ENCODE measurements around the gene KLF2. TPM values are rescaled to one million over a fixed set of nuclear protein-coding genes. Genes with fewer than 3 reads are reported as not detected.
"Not testable (repeated sequence)": the region's sequence is repeated elsewhere in the genome, so short reads cannot be mapped to it uniquely, and the experiment has no call there.

KLF2 gene
- total RNA-seq, 1 donor from 2014 or later = 2.7 TPM

GRCh38 chr19:16295057-16295456 lies 29.6 kb upstream of the KLF2 start:
- no peak overlapping the region for H3K4me3 Mint-ChIP-seq (ENCODE audit: low read depth)
- peaks cover 6% of the 10 kb centered on the region for H3K27me3 Mint-ChIP-seq (ENCODE audit: low read depth)
- intact Hi-C loops (cut with micrococcal nuclease) = no loop called here
- H3K36me3 Mint-ChIP-seq (ENCODE audit: low read depth) = no peaks in the 10 kb centered on the region
- H3K27ac Mint-ChIP-seq = no peak overlapping the region
- no peak for DNase-seq (ENCODE audit: low spot score)
- peaks cover 2% of the 10 kb centered on the region for H3K4me1 Mint-ChIP-seq (ENCODE audit: low read depth)
- no peaks in the 10 kb centered on the region for H3K9me3 Mint-ChIP-seq

- H3K27ac Mint-ChIP-seq = no peak overlapping the region
- no peak for DNase-seq (ENCODE audit: low spot score)
- H3K36me3 Mint-ChIP-seq (ENCODE audit: low read depth) = no peaks in the 10 kb centered on the region
- no peak overlapping the region for H3K4me3 Mint-ChIP-seq (ENCODE audit: low read depth)
- no peaks in the 10 kb centered on the region for H3K4me1 Mint-ChIP-seq (ENCODE audit: low read depth)
- intact Hi-C loops (cut with micrococcal nuclease) = no loop called here
- peaks cover 4% of the 10 kb centered on the region for H3K27me3 Mint-ChIP-seq (ENCODE audit: low read depth)
- H3K9me3 Mint-ChIP-seq = no peaks in the 10 kb centered on the region
These were observed 27.9 kb upstream of the KLF2 start for GRCh38 chr19:16296713-16297112.

- H3K27me3 Mint-ChIP-seq (ENCODE audit: low read depth) = peaks cover 4% of the 10 kb centered on the region
- intact Hi-C loops (cut with micrococcal nuclease) = no loop called here
- no peak for DNase-seq (ENCODE audit: low spot score)
- no peaks in the 10 kb centered on the region for H3K36me3 Mint-ChIP-seq (ENCODE audit: low read depth)
- no peak overlapping the region for H3K27ac Mint-ChIP-seq
- no peak overlapping the region for H3K4me3 Mint-ChIP-seq (ENCODE audit: low read depth)
- no peaks in the 10 kb centered on the region for H3K4me1 Mint-ChIP-seq (ENCODE audit: low read depth)
- H3K9me3 Mint-ChIP-seq = no peaks in the 10 kb centered on the region
These were observed 26.9 kb upstream of the KLF2 start for GRCh38 chr19:16297575-16298178.

- DNase-seq (ENCODE audit: low spot score) = no peak
- H3K9me3 Mint-ChIP-seq = no peaks in the 10 kb centered on the region
- H3K36me3 Mint-ChIP-seq (ENCODE audit: low read depth) = no peaks in the 10 kb centered on the region
- H3K4me3 Mint-ChIP-seq (ENCODE audit: low read depth) = no peak overlapping the region
- no peaks in the 10 kb centered on the region for H3K4me1 Mint-ChIP-seq (ENCODE audit: low read depth)
- no peak overlapping the region for H3K27ac Mint-ChIP-seq
- peaks cover 2% of the 10 kb centered on the region for H3K27me3 Mint-ChIP-seq (ENCODE audit: low read depth)
- intact Hi-C loops (cut with micrococcal nuclease) = no loop called here
These were observed 26.3 kb upstream of the KLF2 start for GRCh38 chr19:16298334-16298733.

DNA sequence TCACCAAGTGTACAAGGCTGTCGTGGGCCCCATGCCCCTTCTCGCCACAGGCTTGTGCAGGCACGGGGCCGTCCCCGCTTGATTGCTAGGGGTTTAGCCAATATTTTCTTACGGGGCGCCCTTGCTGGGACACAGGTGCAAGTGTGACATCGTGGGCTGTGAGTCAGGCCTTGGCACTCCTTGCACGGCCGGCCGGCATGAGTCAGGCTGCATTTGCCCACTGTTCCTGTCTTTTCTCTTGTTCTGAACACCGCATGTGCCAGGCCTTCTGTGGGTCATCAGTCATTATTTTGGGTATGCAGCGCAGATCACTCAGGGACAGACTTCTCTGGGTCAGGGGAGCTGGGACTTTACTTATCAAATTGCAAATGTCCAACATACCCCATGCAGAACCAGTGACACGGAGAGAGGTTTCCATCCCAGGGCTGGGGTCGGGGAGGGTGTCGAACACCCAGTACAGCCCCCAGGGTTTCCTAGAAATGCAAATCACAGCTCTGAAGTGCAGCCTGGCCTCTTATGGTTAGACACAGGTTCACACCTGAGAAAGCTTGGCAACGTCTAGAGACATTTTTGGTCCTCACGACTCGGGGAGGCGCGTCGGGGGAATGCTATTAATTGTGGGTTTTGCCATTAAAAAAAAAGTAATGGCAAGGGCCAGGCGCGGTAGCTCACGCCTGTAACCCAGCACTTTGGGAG lies 22.5 kb upstream of the KLF2 start:
- intact Hi-C loops (cut with micrococcal nuclease) = no loop called here
- Mint-ChIP-seq H3K36me3 (ENCODE audit: low read depth) (no peaks in the 10 kb centered on the region), H3K27ac (no peak overlapping the region), H3K9me3 (no peaks in the 10 kb centered on the region), H3K4me1 (ENCODE audit: low read depth) (no peaks in the 10 kb centered on the region), H3K4me3 (ENCODE audit: low read depth) (no peak overlapping the region), H3K27me3 (ENCODE audit: low read depth) (peaks cover 4% of the 10 kb centered on the region)
- DNase-seq (ENCODE audit: low spot score) = no peak

- H3K27ac Mint-ChIP-seq = no peak overlapping the region
- DNase-seq (ENCODE audit: low spot score) = no peak
- no peaks in the 10 kb centered on the region for H3K36me3 Mint-ChIP-seq (ENCODE audit: low read depth)
- no peaks in the 10 kb centered on the region for H3K4me1 Mint-ChIP-seq (ENCODE audit: low read depth)
- peaks cover 9% of the 10 kb centered on the region for H3K27me3 Mint-ChIP-seq (ENCODE audit: low read depth)
- no peaks in the 10 kb centered on the region for H3K9me3 Mint-ChIP-seq
- no peak overlapping the region for H3K4me3 Mint-ChIP-seq (ENCODE audit: low read depth)
- intact Hi-C loops (cut with micrococcal nuclease) = no loop called here
These were observed 20.9 kb upstream of the KLF2 start for GRCh38 chr19:16303755-16304154.

- H3K27ac Mint-ChIP-seq; DNase-seq (ENCODE audit: low spot score); H3K4me3 Mint-ChIP-seq (ENCODE audit: low read depth); H3K9me3 Mint-ChIP-seq; H3K36me3 Mint-ChIP-seq (ENCODE audit: low read depth); H3K4me1 Mint-ChIP-seq (ENCODE audit: low read depth); H3K27me3 Mint-ChIP-seq (ENCODE audit: low read depth); intact Hi-C loops (cut with micrococcal nuclease): not testable (repeated sequence)
These were observed 20.1 kb upstream of the KLF2 start for GRCh38 chr19:16304511-16304910.

DNA sequence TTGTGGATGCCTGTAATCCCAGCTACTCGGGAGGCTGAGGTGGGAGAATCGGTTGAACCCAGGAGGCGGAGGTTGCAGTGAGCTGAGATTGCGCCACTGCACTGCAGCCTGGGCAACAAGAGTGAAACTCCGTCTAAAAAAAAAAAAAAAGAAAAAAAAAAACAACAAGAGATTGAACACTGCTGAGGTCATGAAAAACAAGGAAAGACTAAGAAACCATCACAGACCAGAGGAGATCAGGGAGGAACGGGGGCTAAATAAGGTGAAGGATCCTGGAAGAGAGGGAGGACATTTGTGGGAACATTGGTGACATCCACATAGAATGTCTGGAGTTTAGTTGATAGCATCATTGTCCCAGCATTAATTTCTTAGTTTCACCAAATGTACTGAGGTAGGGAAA lies 19.6 kb upstream of the KLF2 start:
- H3K9me3 Mint-ChIP-seq; H3K4me3 Mint-ChIP-seq (ENCODE audit: low read depth); DNase-seq (ENCODE audit: low spot score); H3K4me1 Mint-ChIP-seq (ENCODE audit: low read depth); H3K36me3 Mint-ChIP-seq (ENCODE audit: low read depth); H3K27ac Mint-ChIP-seq; intact Hi-C loops (cut with micrococcal nuclease): not testable (repeated sequence)
- peaks cover 12% of the 10 kb centered on the region for H3K27me3 Mint-ChIP-seq (ENCODE audit: low read depth)

DNA sequence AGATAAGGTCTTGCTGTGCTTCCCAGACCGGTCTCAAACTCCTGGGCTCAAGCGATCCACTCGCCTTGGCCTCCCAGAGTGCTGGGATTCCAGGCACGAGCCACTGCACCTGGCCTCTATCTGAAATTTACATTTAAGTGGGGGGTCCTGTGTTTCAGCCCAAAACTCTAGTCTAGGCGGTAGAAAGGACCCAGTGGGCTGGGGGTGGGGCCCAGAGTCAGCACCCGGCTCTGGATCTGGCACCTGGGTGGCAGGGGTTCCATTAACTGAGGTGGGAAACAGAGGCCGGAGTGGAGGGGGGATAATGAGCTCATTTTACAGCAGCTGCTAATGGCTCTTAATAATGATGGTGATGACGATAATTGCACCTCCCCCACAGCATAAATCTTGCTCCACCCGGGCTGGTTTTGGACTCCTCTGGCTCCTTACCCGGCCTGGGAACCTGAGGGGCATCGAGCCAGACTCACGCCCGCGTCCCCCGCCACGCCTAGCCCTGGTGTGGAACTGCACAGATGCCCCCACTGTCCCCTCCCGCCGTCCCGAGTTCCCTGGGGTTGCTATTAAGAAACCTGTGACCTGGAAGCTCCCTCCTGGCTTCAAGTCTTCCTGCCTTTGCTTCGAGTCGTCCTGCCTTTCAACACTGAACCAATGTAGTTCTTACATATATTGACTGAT lies 17.8 kb upstream of the KLF2 start:
- Mint-ChIP-seq H3K27me3 (ENCODE audit: low read depth) (peaks cover 12% of the 10 kb centered on the region), H3K27ac (no peak overlapping the region), H3K4me1 (ENCODE audit: low read depth) (no peaks in the 10 kb centered on the region), H3K36me3 (ENCODE audit: low read depth) (no peaks in the 10 kb centered on the region), H3K4me3 (ENCODE audit: low read depth) (no peak overlapping the region), H3K9me3 (no peaks in the 10 kb centered on the region)
- intact Hi-C loops (cut with micrococcal nuclease) = no loop called here
- no peak for DNase-seq (ENCODE audit: low spot score)

DNA sequence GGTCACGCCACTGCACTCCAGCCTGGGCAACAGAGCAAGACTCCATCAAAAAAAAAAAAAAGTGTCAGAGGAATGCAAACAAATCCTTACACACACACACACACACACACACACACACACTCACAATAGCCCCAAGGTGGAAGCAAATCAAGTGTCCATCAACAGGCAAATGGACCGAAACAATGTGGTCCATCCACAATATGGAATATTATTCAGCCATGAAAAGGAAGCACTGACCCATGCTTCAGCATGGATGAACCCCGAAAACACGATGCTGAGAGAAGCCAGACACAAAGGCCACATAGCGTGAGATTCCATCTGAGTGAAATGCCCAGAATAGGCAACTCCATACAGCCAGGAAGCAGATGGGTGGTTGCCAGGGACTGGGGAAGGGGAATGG lies 16.5 kb upstream of the KLF2 start:
- Mint-ChIP-seq H3K36me3 (ENCODE audit: low read depth) (no peaks in the 10 kb centered on the region), H3K27ac (no peak overlapping the region), H3K4me1 (ENCODE audit: low read depth) (no peaks in the 10 kb centered on the region), H3K27me3 (ENCODE audit: low read depth) (peaks cover 19% of the 10 kb centered on the region), H3K9me3 (no peaks in the 10 kb centered on the region), H3K4me3 (ENCODE audit: low read depth) (no peak overlapping the region)
- no peak for DNase-seq (ENCODE audit: low spot score)
- intact Hi-C loops (cut with micrococcal nuclease) = no loop called here

DNA sequence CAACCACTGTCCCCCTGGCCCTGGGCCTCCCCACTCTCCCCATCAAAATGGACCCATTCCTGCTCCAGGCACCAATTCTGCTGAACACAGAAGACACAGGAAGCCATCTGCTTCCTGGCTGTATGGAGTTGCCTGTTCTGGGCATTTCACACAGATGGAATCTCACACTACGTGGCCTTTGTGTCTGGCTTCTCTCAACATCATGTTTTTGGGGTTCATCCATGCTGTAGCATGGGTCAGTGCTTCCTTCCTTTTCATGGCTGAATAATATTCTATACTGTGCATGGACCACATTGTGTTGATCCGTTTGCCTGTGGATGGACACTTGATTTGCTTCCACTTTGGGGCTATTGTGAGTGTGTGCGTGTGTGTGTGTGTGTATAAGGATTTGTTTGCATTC lies 15.0 kb upstream of the KLF2 start:
- DNase-seq (ENCODE audit: low spot score) = no peak
- intact Hi-C loops (cut with micrococcal nuclease) = no loop called here
- H3K4me3 Mint-ChIP-seq (ENCODE audit: low read depth) = no peak overlapping the region
- no peaks in the 10 kb centered on the region for H3K36me3 Mint-ChIP-seq (ENCODE audit: low read depth)
- H3K27me3 Mint-ChIP-seq (ENCODE audit: low read depth) = peaks cover 22% of the 10 kb centered on the region
- H3K4me1 Mint-ChIP-seq (ENCODE audit: low read depth) = no peaks in the 10 kb centered on the region
- no peaks in the 10 kb centered on the region for H3K9me3 Mint-ChIP-seq
- H3K27ac Mint-ChIP-seq = no peak overlapping the region

- no peaks in the 10 kb centered on the region for H3K9me3 Mint-ChIP-seq
- H3K4me3 Mint-ChIP-seq (ENCODE audit: low read depth) = no peak overlapping the region
- H3K4me1 Mint-ChIP-seq (ENCODE audit: low read depth) = no peaks in the 10 kb centered on the region
- H3K36me3 Mint-ChIP-seq (ENCODE audit: low read depth) = peaks cover 3% of the 10 kb centered on the region
- no peak overlapping the region for H3K27ac Mint-ChIP-seq
- H3K27me3 Mint-ChIP-seq (ENCODE audit: low read depth) = peaks cover 34% of the 10 kb centered on the region
- intact Hi-C loops (cut with micrococcal nuclease) = no loop called here
- DNase-seq (ENCODE audit: low spot score) = no peak
These were observed 8.7 kb upstream of the KLF2 start for GRCh38 chr19:16315825-16316505.

- Mint-ChIP-seq H3K36me3 (ENCODE audit: low read depth) (peaks cover 3% of the 10 kb centered on the region), H3K27me3 (ENCODE audit: low read depth) (peaks cover 37% of the 10 kb centered on the region), H3K9me3 (no peaks in the 10 kb centered on the region), H3K27ac (no peak overlapping the region), H3K4me3 (ENCODE audit: low read depth) (no peak overlapping the region), H3K4me1 (ENCODE audit: low read depth) (no peaks in the 10 kb centered on the region)
- intact Hi-C loops (cut with micrococcal nuclease) = no loop called here
- no peak for DNase-seq (ENCODE audit: low spot score)
These were observed 8.1 kb upstream of the KLF2 start for GRCh38 chr19:16316506-16316882.

Data from activated T-helper 2 cell treated with anti-CD3 and anti-CD28 coated beads, Interferon-gamma antibody, Interleukin-2, Interleukin-4, amounts not matched to agents 10 μg/mL and 5 μg/mL and 100 μg/mL, durations not matched to agents 14 hours and 24 hours and 36 hours (primary cell).